HG03175 (cell line): ENCODE measurements around the gene PPP1R27.
"Not testable (repeated sequence)": the region's sequence is repeated elsewhere in the genome, so short reads cannot be mapped to it uniquely, and the experiment has no call there.

ENCODE experiments used
- ATAC-seq: cut with Tn5 transposase; IDR thresholded peaks from one replicate; pipeline ENCODE4 v1.9.1; 2021; ENCODE audit warnings: mild to moderate bottlenecking, moderate library complexity; ENCODE audit not compliant: unreplicated experiment

PPP1R27 gene

DNA sequence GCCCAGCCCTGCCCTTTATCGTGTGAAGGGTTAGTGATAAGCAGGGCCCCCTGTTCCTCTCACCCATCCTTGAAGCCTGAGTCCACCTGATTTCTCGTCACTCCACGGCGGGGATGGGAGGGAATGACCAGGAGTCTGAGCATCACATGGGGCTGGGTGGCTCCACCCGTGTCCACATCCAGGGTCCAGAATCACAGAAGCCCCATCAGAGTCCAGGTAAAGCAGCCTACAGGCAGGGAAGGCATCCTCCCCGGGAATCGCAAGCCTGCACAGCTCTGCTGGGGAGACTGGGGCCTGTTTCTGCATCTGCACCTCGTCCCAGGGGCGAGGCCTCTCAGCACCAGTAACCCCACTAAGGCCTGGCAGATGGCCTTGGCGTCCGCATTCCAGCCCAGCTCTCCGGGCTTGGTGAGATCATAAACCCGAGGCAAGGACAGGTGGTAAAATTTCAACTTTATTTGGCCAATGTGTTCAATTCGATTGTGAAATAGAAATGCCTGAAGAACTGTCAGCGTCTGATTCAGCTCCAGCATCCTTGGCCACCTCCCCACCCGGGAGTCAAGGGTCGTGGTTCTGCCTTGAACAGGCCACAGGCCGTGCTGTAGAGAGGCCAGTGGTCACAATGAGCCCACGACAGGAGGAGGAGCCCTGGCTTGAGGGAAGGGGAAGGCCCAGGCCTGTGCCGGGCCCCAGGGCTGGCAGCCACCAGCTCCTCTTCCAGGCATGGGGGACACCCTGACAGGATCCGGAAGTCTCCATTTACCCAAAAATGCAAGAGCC is 8.1 kb upstream of the PPP1R27 start:
- no peak for ATAC-seq

DNA sequence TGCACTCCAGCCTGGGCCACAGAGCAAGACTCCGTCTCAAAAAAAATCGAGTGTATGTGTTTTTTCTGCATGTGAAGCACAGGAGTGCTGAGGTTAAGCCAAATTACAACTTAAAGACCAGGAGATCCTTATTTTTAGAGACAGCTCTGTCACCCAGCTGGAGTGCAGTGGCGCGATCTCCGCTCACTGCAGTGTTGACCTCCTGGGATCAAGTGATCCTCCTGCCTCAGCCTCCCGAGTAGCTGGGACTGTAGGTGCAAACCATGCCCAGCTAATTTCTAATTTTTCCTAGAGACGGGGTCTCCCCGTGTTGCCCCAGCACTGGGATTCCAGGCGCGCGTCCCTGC is 7.5 kb upstream of the PPP1R27 start:
- ATAC-seq = no peak

DNA sequence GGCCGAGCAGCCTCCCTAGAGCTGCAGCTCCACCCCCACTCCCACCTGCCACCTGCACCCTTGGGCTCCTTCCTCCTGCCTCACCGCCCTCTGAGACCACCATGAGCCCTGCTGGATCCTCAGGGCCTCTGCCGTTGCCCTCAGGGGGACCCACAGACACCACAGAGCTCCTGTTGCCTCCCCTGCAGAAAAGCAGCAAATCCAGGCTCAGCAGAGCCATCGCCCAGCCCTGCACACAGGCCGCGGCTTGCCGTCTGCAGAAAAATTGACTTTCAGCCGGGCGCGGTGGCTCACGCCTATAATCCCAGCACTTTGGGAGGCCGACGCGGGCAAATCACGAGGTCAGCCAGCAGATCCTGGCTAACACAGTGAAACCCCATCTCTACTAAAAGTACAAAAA is 7.0 kb upstream of the PPP1R27 start:
- ATAC-seq = no peak

DNA sequence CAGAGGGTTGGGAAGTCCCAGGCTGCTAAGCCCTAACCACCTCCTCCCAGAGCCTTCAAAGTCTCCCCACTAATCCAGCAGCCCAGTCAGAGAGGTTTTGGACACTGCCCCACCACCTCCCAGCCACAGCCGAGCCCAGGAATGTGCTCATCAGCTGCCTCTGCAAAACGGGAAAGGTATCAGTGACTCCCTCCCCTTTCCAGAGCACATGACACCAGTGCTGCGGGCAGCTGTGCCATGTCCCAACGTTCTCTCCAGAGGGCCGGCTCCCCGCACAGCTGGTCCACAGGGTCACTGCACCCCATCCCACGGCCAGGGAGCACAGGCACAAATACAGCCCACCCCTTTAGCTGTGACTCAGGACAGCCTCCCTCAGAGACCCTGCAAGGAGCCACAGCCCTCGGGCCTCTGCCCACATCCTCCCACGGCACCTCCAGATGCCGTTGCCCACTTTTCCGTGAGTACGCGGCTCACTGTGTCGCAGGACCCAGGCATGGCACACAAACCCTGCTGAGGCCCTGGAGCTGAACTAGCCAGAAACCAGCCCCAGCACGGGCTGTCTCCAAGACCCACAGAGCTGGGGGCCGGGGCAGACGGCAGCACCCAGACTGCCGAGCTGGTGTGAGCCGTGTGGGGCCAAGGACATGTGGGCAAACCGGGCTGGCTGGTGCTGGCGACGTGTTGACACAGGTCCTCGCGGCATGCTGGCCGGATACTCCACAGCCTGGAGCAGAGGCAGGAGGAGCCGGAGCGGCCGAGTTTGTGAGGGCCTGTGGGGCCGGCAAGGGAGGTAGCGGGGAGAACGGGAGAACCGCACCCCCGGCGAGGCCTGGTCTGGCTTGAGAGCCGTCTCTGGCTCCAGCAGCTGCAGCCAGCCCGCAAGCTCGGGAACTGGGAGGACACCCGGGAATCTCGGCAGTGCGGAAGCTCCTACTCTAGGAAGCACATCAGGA is 6.3 kb upstream of the PPP1R27 start:
- no peak for ATAC-seq

DNA sequence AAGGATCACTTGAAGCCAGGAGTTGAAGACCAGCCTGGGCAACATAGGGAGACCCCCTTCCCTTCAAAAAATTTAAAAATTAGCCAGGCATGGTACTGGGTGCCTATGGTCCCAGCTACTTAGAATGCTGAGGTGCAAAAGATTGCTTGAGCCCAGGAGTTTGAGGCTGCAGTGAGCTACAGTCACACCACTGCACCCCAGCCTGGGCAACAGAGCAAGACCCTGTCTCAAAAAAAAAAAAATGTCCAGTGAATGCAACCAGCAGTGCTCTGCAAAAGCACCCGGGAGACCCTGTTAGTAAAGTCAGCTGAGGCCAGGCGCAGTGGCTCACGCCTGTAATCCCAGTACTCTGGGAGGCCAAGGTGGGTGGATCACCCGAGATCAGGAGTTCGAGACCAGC is 5.2 kb upstream of the PPP1R27 start:
- not testable (repeated sequence) for ATAC-seq

DNA sequence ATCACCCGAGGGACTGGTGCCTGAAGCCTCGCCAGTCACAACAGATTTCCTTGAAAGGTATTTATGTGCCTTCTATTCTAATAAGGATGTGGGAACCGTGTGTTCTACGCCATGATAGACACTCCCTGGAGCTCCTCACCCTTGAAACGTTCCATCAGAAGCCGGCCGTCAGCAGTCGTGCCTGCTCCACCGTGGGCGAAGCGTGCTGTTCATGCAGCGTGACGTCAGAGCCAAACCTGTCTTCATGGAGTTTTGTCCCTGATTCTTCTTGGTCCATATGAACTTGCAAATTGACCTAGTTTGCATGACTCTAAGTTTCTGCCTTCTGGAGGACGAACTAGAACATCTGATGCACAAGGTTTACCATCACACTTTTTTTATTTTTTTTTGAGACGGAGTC is 4.5 kb upstream of the PPP1R27 start:
- ATAC-seq = no peak

DNA sequence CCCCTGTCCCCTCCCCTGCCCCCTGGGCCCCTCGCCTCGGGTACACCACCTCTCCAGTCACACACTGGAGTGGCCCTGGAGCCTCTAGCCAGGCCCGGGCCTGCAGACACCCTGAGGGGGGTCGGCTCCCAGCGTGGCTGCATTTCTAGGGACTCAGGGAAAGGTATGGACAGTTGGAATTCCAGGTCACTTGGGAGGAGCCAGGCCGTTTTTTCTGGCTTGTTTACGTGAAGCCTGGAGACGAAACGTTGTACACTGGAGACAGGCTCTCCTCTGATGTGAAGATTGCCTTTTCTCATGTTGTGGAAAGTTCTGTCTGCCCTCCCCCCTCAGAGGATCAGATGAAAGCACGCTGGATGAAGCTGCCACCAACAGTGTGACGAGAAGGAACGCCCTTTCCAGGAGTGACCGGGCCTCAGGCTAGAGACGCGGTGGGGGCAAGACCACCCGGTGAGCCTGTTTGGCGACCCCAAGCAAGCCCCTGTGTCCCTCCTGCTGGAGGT is 4.0 kb upstream of the PPP1R27 start:
- ATAC-seq = no peak

DNA sequence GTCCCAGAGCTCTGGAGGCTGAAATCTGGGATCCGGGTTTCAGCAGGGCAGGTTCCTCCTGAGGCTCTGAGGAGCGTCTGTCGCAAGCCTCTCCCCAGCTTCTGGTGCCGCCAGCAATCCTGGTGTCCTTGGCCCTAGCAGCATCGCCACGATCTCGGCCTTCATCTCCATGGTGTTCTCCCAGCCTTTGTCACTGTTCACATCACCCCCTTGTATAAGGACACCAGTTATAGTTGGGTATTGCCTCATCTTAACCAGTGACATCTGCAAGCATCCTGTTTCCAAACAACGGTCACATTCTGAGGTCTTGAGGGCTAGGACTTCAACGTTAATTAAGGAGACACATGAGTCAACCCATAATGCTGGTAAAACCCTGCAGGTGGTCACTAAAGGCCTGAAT is 2.8 kb upstream of the PPP1R27 start:
- ATAC-seq = no peak

DNA sequence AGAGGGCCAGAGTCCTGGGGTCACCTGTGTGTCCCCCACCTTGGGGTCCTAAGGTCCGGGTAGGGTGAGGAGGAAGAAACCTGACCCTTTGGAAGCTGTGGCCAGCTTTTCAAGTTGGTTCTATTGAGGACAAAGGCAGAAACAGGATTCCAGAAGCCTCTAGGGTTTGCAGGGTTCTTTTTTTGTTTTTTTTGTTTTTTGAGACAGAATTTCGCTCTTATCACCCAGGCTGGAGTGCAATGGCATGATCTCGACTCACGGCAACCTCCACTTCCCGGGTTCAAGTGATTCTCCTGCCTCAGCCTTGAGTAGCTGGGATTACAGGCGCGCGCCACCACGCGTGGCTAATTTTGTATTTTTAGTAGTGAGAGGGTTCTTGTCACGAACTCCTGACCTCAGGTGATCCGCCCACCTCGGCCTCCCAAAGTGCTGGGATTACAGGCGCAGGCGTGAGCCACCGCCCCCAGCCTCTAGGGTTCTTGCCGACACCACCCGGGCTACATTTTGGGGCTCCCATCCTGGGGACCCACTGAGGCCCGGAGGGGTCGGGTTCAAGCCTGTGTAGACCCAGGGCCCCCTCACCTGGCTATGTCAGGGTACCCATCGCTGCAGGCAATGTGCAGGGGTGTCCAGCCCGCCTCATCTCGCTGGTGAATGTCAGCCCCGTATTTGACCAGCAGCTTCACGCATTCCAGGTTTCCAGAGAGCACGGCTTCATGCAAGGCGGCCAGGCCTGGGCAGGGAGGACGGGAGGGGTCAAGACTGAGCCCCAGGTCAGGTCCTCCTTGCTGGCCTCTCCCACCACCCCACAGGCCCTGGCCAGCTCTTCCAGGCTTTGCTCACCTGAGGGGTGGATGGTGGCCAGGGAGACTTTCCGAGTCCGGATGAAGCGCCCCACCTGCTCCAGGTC is 674 bp downstream of the PPP1R27 start:
- ATAC-seq = no peak

DNA sequence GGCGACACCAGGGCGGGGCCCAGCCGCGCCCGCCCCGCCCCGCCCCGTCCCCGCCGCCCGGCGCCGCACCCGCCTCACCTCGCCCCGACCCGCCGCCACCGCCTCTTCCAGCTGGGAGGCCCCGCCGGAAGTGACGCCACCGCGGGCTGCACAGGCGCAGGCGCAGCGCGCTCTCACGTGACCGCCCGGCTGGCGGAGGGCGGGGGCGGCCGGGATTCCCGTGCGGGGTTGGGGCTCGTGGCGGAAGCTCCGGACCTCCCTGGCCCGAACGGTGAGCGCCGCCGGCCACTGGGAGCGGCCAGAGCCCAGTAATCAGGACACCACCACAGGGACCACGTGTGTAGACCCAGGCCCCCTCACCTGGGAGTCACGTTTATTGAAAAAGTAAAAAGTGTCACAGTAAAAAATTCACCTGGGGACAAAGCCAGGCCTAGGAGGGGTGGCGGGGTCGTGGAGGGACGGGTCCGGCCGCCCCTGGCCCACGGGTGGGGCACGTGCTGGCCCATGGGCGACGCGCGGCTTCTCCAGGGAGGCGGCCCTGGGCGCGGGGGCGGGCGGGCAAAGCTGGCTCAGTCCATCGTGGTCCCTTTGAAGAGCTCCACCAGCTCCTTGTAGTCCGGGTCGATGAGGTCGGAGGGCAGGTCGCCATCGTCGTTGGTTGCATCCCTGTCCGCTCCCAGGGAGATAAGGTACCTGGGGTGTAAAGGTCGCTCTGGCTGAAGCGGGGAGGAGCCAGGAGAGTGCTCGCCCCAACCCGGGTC is 1.5 kb downstream of the PPP1R27 start, which contains the start of gene MCRIP1:
Gene MCRIP1, minus strand, starts transcription at position 132 of the 761 bp plus-strand sequence. CDS start 8,785 bp downstream, outside the sequence.
- ATAC-seq = peak; percentile 76

DNA sequence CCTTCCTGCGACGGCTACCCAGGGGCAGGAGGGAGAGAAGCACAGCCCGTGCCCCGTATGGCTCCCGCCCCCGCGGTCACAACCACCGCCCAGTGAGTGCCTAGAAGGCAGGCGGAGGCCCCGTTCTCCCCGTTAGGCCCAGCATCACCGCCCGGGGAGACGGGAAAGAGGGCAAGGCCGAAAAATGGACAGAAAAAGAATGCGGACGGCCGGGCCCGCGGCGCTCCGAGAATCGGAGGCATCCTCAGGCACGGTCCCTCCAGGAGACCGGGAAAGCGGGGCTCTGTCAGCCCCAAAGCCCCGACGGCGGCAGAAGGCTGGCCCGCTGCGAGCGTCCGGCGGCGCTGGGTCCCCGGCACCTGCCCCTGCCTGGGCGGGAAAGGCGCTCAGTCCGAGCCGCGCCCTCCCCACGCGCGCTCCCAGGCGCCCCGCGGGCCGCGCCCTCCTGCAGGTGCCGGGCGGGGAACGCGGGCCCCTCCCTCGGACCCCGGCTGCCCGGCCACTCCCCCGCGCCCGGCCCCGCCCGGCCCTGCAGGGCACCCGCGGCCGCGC is 2.2 kb downstream of the PPP1R27 start:
- peak; percentile 21 for ATAC-seq

DNA sequence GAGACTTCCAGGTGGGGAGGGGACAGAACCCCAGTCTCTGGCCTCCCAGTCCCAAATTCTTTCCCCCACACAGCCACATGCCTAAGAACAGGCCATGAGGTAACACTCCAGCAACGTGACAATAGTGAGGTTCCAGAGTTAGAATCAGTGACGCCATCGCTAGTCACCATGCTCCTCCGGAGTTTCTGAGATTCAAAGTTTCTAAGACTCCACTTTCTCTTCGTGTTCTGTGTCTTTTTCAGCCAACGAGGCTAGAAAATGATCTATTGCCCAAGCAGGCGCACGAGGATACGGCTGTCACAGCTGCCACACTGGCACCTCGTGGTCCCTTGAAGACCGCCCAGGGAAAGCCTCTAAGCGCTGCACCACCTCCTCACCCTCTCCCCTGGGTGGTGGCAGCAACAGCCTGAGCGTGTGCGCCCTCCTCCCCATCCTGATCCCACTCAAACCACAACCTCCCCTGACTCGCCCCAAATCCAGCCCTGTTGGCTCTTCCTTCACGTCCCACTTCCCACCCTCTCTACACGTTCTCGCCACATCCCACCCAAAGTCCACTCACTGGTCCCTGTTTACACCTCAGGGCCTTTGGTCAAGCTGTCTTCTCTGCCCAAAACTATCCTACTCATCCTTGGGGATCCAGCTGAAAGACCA is 2.8 kb downstream of the PPP1R27 start:
- no peak for ATAC-seq

DNA sequence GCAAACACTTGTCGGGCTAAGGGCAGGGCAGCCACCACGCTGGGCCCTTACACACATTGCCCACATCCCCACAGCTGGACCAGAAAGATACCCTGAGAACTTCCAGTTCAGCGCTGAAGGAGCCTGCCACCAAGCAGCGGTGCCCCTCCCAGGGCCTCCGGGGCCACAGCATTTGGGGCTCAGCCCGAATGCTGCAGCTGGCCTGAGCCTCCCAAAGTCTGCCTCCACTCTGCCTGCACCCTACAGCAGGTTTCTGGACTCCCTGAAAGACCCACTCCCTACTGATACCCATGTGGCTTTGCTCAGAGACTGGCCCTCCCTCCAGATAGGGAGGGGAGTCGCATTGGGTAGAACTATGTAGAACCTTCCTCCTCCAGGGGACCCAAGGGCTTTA is 3.3 kb downstream of the PPP1R27 start:
- ATAC-seq = no peak

DNA sequence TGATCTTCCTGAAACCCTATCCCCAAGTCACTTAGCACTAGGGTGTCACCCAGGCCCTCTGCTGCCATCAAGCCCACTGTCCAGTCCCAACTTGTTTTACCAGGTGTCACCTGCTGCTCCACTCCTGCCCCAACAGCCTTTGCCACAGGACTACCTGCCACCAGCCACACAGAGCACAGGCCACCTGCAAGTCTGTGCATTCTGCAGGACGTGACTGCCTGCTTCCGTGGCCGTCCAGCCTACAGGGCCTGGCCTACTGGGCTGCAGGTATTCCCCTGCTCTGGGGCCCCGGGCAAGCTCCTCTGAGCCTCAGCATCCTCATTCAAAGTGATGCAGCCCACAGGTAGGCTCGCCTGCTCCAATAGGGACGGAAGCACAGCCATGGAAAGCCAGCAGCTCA is 5.0 kb downstream of the PPP1R27 start:
- no peak for ATAC-seq

DNA sequence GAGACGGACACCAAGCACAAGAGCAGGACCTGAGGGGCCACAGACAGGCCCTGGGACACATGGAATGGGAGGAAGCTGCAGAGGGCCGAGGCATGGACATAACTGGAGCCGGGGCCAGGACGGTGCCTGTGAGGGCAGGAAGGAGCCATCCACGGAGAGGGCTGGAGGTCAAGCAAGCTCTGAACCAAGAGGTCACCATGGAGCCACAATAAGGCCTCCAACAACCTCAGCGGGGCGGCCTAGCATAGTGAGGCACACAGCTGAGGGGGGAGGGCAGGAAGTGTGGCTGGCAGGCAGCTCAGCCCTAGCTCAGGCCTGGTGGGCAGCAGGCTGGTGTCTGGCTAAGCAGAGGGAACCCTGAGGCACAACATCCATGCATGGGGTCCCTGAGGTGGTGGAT is 6.2 kb downstream of the PPP1R27 start:
- ATAC-seq = no peak

DNA sequence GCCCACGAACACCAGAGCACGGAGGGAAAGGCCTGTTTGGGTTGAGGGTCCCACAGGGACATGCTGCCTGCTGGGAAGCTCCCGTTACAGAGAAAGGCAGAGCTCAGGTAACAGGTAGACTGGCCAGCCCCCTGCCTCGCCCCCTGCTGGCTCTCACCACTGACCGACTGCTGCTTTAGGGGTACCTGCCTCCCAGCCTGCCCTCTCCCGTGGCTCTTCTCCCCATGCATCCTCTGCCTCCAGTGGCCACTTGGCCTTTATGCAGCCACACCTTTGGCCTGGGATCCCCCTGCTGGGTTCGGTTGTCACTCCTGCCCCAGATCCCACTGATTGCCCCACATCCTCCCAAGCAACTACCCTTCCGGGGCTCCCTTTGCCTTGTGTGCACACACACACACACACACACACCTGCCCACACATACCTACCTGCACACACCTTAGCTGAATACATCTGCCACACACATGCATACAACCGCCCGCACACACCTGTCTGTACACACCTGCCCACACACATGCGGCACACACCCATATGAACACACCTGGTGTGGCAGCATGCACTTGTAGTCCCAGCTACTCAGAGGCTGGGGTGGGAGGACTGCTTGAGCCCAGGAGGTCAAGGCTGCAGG is 8.9 kb downstream of the PPP1R27 start:
- no peak for ATAC-seq

DNA sequence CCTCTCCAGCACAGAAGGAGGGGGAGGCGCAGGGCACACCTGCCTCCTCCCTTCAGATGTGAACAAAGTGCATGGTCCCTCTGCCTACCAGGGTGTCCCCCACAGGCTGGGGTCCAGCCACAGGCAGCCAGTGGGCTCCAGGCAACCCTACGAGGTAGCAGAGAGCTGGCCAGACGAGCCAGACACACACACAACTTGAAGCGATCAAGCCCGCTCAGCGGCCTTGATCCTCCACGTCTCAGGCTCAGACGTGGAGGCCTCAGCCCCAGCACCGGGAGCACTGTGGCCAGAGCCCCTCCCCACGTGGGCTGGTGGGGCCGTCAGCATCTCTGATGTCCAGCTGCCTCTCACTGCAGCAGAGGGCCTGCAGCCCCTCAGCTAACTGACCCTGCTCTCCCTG is 10.3 kb downstream of the PPP1R27 start:
- no peak for ATAC-seq

DNA sequence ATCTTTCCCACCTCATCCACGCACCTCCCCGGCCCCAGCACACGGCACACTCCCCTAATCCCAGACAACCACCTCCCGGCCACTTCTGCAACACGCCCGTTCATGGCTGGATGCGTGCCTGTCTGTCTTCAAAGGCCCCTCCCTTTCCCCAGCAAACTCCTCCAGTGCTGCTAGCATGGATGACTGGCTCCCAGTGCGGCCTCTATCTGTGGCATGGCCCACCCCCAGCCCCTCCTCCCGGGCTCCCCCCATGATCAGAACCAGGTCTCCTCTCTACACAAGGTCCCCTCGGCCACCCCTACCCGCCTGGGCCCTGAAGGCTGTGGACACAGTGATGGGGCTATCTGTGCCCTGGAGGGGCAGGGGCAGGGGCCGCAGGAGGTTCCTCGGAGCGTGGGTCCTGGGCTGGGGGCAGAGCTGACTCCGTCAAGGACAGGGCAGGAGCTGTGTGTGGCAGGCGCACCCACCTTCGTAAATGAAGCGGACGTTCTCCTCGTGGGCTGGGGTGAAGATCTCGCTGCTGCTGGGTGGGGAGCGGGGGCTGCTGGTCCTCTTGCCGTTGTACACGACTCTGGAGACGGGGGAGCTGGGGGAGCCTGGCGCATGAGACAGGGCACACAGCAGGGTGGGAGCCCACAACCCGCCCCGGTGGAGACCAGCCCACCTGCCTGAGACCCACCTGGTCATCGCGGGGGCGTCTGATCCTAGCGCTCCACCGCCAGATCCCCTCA is 10.9 kb downstream of the PPP1R27 start:
- ATAC-seq = no peak
